Measurements from ENCODE around the gene CRYBA4. TPM values are rescaled to one million over a fixed set of nuclear protein-coding genes. Genes with fewer than 3 reads are reported as not detected.

CRYBA4 gene
- total and polyA plus RNA-seq, 4 donors = not detected

DNA sequence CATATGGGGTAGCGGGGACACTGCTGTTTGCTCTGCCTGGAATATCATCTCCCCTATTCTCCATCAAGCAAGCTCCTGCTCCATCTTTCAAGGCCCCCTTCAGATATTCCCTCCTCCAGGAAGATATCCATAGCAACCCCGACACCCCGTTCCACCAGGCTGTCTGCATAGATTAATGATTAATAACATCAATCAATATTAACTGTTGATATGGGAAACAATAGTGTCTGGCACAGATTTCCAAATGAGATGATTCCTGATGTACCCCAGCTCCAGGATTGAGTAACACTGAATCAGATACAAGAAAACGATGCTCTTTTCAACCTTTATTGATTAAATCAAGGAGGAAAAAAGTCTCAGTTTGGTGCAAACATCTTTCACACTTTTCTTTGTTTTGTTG, 24.3 kb upstream of the CRYBA4 start:
- no peak for DNase-seq (ENCODE audit: low spot score)
- Histone ChIP-seq H3K27me3 (ENCODE audit: control insufficient read depth in 4 of 4, insufficient read depth in 4 of 4, low read length in 3 of 4) (no peaks in the 10 kb centered on the region), H3K4me1 (ENCODE audit: control insufficient read depth in 4 of 4, insufficient read depth in 4 of 4, low read length in 3 of 4) (peaks cover 0 to 4% (median 2%) of the 10 kb centered on the region in 4 donors), H3K36me3 (ENCODE audit: control insufficient read depth in 4 of 4, insufficient read depth in 3 of 4, low read depth in 1 of 4, low read length in 3 of 4) (no peaks in the 10 kb centered on the region), H3K4me3 (ENCODE audit: low read depth in 1 of 3, low read length in 3 of 3) (no peak overlapping the region), H3K9me3 (ENCODE audit: control insufficient read depth in 4 of 4, low read length in 3 of 4) (no peaks in the 10 kb centered on the region), H3K9ac (ENCODE audit: low read depth in 1 of 2, low read length in 2 of 2) (no peak overlapping the region), H3K27ac (ENCODE audit: low read depth in 1 of 2, low read length in 2 of 2) (no peak overlapping the region)
- 49% methylated on average over 4 of the region's 4 CpGs for WGBS
- TF ChIP-seq HNF4A (conservative IDR thresholded peaks at IDR 0.05) = peak in 1 of 2 donors; percentile 26
- no peak for TF ChIP-seq RAD21 (IDR thresholded peaks at IDR 0.05)
- TF ChIP-seq FOXA2 (IDR thresholded peaks at IDR 0.05) = no peak
- peak in 1 of 2 donors; percentile 22 for TF ChIP-seq RXRA (IDR thresholded peaks at IDR 0.05)

GRCh38 chr22:26599505-26599904, 22.3 kb upstream of the CRYBA4 start:
- TF ChIP-seq HNF4A (conservative IDR thresholded peaks at IDR 0.05) (no peak), GABPA (IDR thresholded peaks at IDR 0.05 in 1 of 2, conservative IDR thresholded peaks at IDR 0.05 in 1 of 2) (no peak), FOXA2 (IDR thresholded peaks at IDR 0.05) (no peak), FOXA1 (IDR thresholded peaks at IDR 0.05) (no peak), EGR1 (IDR thresholded peaks at IDR 0.05; ENCODE audit: low read depth in 2 of 2) (no peak), REST (IDR thresholded peaks at IDR 0.05) (no peak), TAF1 (conservative IDR thresholded peaks at IDR 0.05) (no peak), RXRA (IDR thresholded peaks at IDR 0.05) (no peak), YY1 (IDR thresholded peaks at IDR 0.05) (no peak), NR2F2 (IDR thresholded peaks at IDR 0.05) (no peak), JUND (IDR thresholded peaks at IDR 0.05) (no peak), SP1 (IDR thresholded peaks at IDR 0.05) (no peak), ZBTB33 (IDR thresholded peaks at IDR 0.05) (no peak), ATF3 (IDR thresholded peaks at IDR 0.05) (no peak), RAD21 (IDR thresholded peaks at IDR 0.05) (no peak), CTCF (IDR thresholded peaks at IDR 0.05; ENCODE audit: low read depth, low read length, missing input control) (no peak)
- TF ChIP-seq, protein P1, sequence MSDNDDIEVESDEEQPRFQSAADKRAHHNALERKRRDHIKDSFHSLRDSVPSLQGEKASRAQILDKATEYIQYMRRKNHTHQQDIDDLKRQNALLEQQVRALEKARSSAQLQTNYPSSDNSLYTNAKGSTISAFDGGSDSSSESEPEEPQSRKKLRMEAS (IDR thresholded peaks at IDR 0.05) = no peak
- Histone ChIP-seq H3K36me3 (ENCODE audit: control insufficient read depth in 4 of 4, insufficient read depth in 3 of 4, low read depth in 1 of 4, low read length in 3 of 4) (no peaks in the 10 kb centered on the region), H3K4me1 (ENCODE audit: control insufficient read depth in 4 of 4, insufficient read depth in 4 of 4, low read length in 3 of 4) (peaks cover 0 to 4% (median 2%) of the 10 kb centered on the region in 4 donors), H3K27ac (ENCODE audit: low read depth in 1 of 2, low read length in 2 of 2) (no peak overlapping the region), H3K9ac (ENCODE audit: low read depth in 1 of 2, low read length in 2 of 2) (no peak overlapping the region), H3K27me3 (ENCODE audit: control insufficient read depth in 4 of 4, insufficient read depth in 4 of 4, low read length in 3 of 4) (no peaks in the 10 kb centered on the region), H3K4me3 (ENCODE audit: low read depth in 1 of 3, low read length in 3 of 3) (no peak overlapping the region), H3K9me3 (ENCODE audit: control insufficient read depth in 4 of 4, low read length in 3 of 4) (no peaks in the 10 kb centered on the region)
- no peak for DNase-seq (ENCODE audit: low spot score)
- WGBS = 85% methylated on average over 11 of the region's 11 CpGs

Data from liver (tissue), 9 donors.